Middle frontal gyrus (tissue), 1 donor: ENCODE measurements around the gene GLI3.

Source experiments
- DNase-seq: peaks from one replicate; pipeline ENCODE4 v3.0.0-alpha.2; 2015; ENCODE audit warnings: low spot score; ENCODE audit errors: extremely low spot score

GLI3 gene

DNA sequence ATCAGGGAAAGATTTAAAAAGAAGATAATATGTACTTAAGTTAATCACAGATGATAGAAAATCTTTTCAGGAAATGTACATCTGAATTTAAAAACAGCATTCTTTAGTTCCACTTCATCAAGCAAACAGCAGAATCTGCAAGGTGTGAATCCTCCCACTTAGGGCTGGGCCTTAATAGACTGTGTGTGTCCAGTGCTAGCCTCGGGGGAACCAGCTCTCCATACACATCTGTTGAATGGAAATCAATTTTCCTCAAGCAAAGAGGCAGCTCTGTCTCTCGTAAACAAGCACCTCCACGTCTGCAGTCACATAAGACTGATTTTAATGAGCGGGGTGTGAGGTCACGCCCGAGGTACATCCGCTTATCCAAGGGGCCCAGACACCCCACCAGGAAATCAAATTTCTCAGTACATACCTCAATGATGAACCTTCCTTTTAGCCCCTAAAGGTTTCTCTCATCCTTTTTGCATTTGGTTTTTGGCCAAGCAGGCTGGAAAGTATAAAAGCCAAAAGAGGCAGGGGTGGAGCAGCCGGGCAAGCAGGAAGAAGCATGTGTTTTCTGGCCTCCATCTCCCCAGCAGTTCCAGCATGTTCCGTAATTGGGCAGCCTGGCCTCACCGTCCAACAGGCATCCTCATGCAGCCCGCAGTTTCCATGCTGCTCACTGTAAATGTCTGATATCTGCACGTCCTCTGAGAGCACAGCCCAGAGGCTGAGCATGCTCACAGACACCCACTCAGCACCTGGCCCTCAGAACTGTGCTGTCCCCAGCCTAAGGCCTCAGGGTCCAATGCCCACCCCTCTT lies 131.3 kb downstream of the GLI3 start:
- DNase-seq, result no peak

DNA sequence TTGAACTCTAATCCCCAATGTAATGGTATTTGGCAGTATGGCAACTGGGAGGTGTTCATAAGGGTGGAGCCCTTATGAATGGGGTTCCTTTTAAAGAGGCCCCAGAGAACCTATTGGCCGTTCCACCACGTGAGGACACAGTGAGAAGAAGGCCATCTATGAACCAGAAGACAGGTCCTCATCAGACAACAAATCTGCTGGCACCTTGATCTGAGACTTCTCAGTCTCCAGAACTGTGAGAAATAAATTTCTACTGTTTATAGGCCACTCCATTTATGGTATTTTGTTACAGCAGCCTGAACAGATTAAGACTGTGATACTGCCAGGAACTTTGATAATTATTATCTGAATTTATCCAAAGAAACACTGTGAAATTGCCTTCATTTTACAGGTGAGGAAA lies 132.3 kb downstream of the GLI3 start:
- DNase-seq, result no peak

DNA sequence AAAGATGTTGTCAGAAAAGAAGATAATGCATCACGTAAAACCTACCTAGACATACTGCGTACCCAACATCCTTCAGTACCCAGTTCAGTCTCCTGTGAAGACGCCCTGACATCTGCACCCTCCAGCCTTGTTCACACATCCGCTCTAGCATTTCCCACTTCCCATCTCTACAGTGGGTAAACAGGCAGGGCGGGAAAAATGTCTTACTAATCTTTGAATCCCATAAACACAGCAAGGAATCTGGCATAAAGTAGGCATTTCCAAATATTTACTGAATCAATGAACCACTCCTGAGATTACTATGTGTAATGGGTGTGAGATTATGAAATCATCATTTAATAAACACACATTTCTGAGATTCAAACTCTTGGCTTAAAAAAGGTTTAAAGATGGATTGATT lies 132.8 kb downstream of the GLI3 start:
- DNase-seq, result no peak

DNA sequence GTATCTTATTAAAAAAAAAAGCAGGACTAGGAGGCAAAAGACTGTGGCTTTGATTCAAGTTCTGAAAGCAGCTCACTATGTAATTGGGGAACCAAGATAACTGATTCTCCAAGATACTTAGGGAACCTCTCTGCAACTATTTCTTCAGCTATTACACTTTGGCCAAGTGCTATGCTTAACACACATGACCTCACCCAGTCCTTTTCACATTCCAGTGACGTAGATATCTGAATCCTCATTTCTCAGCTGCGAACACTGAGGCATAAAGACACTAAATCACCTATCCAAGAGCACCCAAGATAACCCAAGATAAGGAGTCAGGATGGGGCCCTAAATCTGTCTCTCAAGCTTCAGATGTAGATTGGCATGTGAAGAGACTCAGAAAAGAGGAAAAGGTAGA lies 133.6 kb downstream of the GLI3 start:
- no peak for DNase-seq

DNA sequence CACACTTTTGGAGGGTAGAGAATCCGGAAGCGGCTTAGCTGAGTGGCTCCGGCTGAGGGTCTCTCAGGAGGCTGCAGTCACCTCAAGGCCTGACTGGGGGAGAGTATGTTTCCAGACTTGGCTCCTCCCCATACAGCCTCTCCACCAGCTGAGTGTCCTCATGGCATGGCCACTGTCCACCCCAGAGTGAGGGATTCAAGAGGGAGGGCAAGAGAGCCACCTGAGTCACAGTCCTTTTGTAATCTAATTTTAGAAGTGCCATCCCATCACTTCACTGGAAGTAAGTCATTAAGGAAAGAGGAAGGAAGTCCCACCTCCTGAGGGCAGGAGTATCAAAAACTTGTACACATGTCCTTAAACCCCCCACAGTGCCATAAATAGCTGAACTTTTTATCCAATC lies 134.0 kb downstream of the GLI3 start:
- no peak for DNase-seq

DNA sequence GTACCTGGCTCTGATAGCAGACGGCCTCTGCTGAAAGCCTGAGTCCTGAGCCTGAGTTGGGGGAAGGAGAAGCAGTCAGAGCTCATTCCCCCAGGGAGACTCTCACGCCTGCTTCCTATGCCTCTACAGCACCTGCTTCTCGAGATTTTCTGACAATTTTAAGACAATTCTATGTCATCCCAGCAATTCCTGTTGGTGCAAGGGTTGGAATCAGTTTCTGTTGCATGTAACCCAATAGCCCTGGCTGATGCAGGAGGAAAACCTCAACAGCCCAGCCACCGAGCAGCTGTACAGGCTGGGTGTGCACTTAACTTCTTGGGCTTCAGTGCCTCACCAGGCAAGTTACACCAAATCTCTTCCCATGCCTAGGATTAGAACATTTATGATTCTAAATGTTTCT lies 134.7 kb downstream of the GLI3 start:
- no peak for DNase-seq

DNA sequence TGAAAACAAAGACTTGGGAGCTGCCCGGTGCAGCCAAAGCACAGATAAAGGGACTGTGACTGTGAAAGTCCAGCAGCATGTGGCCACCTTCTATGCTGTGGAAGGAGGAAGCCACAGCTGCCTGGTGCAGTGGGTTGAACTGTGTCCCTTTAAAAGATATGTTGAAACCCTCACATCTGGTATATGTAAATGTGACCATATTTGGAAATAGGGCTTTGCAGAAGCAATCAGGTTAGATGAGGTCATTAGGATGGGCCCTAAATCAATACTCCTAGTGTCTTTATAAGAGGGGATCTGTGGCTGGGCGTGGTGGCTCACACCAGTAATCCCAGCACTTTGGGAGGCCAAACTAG lies 136.9 kb downstream of the GLI3 start:
- no peak for DNase-seq

DNA sequence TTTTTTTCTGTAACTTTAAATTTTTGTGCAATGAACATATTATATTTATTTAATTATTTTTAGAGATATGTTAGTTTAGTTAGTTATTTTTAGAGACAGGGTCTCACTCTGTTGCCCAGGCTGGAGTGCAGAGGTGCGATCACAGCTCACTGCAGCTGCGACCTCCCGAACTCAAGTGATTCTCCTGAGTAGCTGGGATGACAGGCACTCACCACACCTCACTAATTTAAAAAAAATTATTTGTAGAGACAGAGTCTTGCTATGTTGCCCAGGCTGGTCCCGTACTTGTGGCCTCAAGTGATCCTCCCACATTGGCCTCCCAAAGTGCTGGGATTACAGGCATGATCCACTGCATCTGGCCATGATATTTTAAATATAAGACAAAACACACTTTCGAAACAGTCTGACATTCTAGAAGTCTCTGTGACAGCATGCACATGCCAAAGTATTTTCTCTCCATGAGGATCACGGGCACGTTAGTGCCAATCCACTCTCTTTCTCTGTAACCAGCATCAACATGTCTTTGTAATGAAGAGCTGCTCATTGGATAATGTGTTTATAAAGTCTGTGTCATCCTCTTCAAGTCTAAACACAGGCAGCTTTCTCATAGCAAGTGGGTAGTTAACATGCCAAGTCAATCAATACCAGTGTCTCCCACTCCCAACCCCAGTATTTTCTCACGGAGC lies 137.4 kb downstream of the GLI3 start:
- DNase-seq, result no peak

DNA sequence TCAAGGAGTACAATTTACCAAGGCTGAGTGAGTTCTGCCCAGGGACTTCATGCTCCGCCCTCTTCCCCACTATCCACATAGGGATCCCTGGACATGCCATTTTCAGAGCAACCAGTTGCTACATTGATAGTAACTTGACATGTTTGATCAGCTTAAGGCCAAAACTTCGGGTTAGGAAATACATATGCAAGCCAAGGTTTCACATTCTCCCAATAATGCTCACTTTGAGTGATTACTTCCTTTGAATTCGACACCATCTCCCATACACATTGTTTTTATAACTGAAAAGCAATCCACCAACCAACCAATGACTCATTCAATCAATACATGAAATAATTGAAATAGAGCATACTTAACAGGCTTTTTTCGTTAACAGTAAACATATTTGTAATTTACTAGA lies 137.9 kb downstream of the GLI3 start:
- no peak for DNase-seq

DNA sequence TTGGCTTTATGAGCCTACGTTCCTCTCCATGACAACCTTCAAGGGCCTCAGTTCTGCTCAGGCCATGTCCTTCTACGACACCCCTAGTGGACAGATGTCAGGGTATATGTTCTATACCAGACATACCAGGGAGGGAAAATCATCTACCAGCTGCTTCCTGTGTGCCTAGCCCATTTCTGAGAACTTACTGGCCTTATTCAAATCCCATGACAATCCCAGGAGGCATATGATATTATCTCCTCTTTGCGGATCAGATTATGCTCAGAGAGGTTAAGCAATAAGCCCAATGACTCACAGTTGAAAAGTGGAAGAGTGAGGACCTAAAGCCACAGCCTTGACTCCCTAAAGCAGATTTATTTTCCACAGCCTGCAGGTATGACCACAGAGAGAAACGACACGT lies 139.3 kb downstream of the GLI3 start:
- no peak for DNase-seq

DNA sequence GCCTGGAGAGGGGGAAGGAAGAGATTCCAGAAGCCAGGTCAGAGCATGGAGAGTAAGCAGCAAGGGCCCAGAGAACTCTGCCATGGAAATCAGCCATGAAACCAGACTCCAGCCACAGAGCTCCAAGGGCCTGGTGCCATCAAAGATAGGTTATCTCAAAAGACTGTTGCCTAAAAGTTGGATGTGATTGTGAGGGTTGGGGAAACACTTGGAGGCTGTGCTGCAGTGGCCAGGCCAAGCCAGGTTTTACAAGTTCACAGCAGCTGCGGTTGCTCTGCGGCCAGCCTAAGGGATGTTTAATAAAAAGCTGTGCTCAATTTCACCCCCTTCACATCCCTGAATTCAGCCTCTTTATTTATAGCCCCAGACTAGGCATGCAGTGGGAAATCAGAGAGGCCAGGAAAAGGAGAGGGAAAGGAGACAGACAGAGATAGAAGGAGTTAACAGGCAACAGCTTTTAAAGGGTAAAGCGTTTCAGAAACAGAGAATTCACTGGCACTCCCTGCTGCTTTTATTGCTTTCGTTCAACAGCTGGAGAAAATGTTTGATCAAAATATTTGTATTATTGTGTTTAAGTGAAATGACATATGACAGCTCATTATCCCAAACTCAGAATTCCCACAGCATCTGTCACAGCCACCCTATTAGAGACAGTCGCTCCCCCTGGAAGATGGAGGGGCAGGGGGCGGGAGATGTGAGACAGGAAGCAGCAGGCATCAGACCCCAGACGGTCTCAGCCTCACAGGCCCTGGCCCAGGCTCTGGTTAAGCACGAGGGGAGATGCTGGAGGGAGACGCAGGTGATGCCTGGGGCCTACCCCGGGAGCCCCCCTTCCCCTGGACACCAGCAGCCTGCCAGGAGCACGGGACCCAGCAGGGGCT lies 140.1 kb downstream of the GLI3 start:
- no peak for DNase-seq

DNA sequence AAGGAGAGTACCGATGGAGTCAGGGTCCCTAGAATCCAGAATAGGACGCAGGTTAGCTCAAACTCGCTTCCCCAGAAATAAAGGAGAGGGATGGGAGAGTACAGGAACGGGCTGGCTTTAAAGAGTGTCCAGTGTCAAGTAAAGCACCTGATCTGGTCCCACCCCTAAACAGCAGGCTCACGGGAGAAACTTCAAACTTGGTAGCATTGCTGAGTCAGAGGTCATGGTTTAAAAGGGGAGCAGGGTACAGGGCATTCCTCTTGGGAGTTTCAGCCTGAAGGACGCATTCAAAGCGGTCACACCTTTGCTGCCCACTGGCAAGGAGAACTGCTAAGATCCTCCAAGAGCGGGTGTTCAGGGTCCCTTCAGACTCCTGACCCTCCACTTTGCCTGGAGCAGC lies 140.7 kb downstream of the GLI3 start:
- DNase-seq, result no peak

DNA sequence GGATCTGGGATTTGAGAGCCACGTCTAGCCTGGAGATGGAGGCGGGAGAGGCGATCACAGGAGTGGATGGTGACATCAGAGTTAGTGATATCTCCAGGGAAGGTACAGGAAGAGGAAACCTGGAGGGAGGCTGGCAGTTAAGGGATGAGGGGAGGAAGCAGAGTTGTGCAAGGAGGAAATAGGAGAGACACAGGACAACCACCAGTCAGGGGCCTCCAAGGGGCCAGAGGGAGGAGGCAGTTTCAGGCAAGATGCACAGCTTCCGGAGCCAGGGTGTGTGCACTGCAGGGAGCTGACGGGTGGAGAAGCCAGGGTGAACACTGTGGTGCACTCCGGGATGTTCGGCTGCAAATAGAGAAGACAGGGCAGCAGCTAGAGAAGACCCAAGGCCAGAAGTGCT lies 141.2 kb downstream of the GLI3 start:
- no peak for DNase-seq

DNA sequence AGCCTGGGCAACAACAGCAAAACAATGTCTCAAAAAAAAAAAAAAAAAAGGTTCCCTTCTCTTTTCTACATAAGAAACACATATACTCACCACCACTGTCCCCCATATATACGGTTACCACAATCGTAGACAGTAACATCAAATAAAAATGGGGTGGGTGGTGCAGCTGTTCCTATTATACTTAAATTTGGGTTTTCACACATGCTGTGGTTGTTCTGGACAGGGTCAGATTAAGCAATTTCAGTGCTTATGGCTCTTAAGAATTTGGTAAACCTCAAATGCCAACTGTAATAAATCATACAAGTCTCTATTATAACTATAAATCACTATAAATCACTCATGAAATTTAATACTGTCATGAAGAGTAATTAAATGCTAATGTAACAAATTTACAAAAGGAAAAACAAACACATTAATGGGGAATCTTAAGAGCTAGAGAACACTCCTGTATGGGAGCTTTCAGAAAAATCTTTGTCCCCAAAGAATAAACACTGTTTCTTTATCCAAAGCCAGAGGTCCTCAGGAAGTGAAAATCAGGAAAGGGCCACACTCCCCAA lies 143.6 kb downstream of the GLI3 start:
- DNase-seq, result no peak

DNA sequence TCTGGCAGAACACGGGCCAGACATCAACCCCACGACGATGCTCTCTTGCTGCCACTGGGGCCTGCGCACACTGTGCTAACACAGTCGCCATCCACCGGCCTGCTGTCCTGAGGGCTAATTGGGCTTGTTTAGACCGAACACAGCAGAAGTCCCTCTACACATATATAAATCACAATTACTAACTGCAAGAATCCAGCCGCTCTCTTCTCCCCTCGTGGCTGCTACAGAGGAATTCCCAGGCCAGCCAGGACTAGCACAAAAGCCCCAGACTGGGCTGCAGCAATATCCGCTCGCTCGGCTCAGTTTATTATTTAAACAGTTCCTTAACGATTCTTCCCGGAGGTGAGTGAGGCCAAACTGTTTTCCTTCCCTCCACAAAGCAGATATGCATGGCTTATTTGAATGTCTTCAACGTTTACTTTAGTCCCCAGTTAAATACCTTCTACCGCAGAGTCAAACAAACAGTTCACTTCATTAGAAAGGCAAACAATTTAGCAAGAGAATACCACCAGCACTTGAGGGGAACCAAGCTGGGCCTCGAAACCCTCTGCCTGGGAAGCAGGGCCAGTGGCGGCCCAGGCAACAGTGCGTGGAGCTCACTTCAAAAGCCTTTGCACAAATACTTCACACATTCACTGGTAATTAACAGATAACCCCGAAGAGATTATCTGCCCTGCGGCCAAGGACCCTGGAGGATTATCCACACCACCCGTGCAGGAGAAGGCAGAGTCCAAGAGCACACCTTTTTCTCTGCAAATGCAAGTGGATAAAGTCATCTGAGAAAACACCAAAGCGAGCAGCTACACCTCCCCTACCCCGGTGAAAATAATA lies 145.3 kb downstream of the GLI3 start:
- no peak for DNase-seq

DNA sequence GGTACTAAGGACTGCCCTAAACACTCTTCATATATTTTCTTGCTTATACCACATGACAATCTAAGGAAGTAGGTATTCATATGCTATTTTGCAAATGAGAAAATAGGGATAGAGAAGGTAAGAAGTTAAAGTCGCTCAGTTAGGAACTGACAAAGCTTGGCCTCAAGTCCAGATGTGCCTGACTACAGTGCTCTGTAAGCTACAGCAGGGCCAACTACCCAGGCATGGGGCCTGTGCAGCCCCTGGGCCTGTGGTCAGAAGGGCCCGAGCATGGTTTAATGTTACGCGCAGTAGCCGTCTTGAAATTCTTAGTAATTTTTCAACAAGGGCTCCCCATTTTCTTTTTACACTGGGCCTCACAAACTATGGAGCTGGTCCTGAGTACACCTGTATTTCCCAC lies 146.2 kb downstream of the GLI3 start:
- no peak for DNase-seq

DNA sequence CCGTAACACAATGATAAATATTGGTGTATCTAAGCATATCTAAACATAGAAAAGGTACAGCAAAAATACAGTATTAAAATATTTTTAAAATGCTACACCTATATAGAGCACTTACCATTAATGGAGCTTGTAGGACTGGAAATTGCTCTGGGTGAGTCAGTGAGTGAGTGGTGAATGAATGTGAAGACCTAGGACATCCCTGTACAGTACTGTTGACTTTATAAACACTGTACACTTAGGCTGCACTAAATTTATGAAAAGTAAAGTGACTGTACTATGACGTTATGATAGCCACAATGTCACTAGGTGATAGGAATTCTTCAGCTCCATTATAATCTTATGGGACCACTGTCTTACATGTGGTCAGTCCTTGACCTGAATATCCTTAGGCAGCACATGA lies 147.0 kb downstream of the GLI3 start:
- DNase-seq, result no peak

DNA sequence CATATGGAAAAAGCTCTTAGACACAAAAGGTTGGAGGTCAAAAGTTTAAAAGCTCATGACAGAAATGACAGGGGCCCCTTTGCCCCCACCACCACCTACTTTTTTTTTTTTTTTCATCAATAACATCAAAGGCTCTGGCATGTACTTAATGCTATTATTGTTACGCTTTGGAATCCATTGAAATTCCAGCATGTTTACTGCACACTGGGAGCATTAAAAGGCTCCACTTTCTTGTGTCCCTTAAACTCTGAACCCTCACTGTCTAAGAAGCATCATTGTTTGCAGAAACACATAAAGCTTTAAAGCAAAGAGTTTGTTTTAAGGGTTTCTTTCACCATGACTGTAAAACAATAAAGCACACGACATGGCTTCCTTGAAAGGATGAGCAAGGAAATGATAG lies 149.4 kb downstream of the GLI3 start:
- DNase-seq, result no peak

DNA sequence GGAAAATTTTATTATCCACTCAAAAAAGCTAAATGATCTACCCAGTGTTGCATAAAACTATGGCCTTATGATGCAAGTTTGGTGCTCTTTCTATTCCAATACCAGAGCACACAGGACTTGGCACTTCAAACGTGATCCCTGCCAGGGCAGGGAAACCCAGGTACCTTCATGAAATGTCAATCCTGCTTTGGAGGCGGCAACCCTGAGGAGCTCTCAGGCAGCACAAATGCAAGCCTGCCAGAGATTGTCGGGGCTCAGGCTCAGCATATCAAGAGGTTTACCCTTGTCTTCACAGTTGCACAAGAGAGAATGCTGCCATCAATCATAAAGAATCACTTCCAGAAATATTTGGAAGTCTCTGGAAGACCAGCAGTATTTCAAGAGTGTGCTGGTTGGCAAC lies 151.5 kb downstream of the GLI3 start:
- DNase-seq, result no peak

DNA sequence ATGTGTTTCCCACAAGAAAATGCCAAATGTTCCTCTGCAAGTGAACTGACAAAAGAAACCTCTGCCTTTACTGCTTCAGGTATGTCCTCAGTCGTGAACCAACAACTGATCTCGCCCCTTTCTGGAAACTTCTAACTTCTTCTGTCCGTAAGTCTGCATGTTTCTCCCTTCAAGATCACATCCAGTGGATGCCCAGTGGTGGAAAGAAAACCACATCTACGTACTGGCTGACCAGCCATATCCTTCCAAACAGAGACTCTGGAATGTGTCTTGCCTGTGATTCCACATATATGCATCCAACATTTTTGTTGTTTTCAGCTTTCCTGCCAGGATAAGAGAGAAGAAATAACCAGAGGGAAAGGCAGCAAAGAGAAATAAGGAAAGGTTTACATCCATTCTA lies 152.7 kb downstream of the GLI3 start:
- DNase-seq, result no peak

DNA sequence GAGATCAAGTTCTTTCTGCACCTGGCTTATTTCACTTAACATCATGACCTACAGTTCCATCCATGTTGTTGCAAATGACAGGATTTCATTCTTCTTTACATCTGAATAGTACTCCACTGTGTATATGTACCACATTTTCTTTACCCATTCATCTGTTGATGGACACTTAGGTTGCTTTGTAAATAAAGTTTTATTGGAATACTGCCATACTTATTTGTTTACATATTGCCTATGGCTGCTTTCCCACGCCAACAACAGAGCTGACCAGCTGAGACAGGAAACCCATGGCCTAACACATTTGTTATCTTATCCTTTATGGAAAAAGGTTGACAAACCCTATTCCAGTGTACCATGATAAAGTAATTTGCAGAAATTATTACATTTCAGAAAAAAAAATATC lies 153.7 kb downstream of the GLI3 start:
- no peak for DNase-seq
